Endothelial cell of umbilical vein (primary cell): ENCODE measurements around the gene TSPAN15. TPM values are rescaled to one million over a fixed set of nuclear protein-coding genes. Genes with fewer than 3 reads are reported as not detected.

ENCODE experiments used
- BruUV-seq: library from RNA; stranded (reverse); fragments of 400-500 nt; replicated peaks from 2 replicates; lab custom pipeline; 2021; lab: Mats Ljungman, UMichigan
- CTCF ChIA-PET: fragments of 300-600, 350-600 bp; sonication (Branson Sonifier 250); formaldehyde crosslinking; loops from one replicate; lab custom pipeline; 2021; ENCODE audit warnings: antibody characterized with exemption, inconsistent platforms; lab: Charles Lee
- POLR2A ChIA-PET: fragments of 300-600, 350-600 bp; sonication (Branson Sonifier 250); formaldehyde crosslinking; loops from one replicate; lab custom pipeline; 2021; ENCODE audit warnings: antibody characterized with exemption, inconsistent platforms; lab: Charles Lee
- DNase-seq: peaks from one replicate; pipeline ENCODE4 v3.0.0-alpha.2; 2011; ENCODE audit warnings: low read depth, low spot score
- FAIRE-seq: peaks from 2 replicates; lab custom pipeline; 2011; peaks lifted over from hg19 to GRCh38; lab: Jason Lieb, UNC
- H2AFZ ChIP-seq: 2 replicates; pipeline ENCODE4 v1.6.0; 2012; ENCODE audit warnings: low read depth, low read length, control low read depth, inconsistent platforms
- H3K27ac ChIP-seq: 2 replicates; pipeline ENCODE4 v1.5.1; 2011; ENCODE audit warnings: low read depth, mild to moderate bottlenecking, control low read depth, low read length, moderate library complexity; ENCODE audit not compliant: insufficient read depth
- H3K27me3 ChIP-seq, 2 experiments: 2 replicates each; pipeline versions ENCODE4 v1.6.0 to v1.6.1; 2011; ENCODE audit warnings: low read length in 2 of 2, mixed read lengths in 1 of 2; ENCODE audit not compliant: control insufficient read depth in 2 of 2, insufficient read depth in 2 of 2
- H3K36me3 ChIP-seq, 2 experiments: 2 replicates in 1 of 2; 3 replicates in 1 of 2; pipeline ENCODE4 v1.5.1; 2011; ENCODE audit warnings: low read length in 2 of 2, mild to moderate bottlenecking in 1 of 2, moderate library complexity in 1 of 2; ENCODE audit not compliant: control insufficient read depth in 2 of 2, insufficient read depth in 2 of 2; ENCODE audit errors: extremely low read depth in 1 of 2
- H3K4me1 ChIP-seq: 3 replicates; pipeline ENCODE4 v1.5.1; 2011; ENCODE audit warnings: mild to moderate bottlenecking, low read length; ENCODE audit not compliant: control insufficient read depth, insufficient read depth; ENCODE audit errors: extremely low read depth
- H3K4me2 ChIP-seq: 2 replicates; pipeline ENCODE4 v1.6.1; 2011; ENCODE audit warnings: low read length, control low read depth, mixed read lengths; ENCODE audit not compliant: insufficient read depth
- H3K4me3 ChIP-seq, 3 experiments: fragments of 200-600 bp in 1 of 3; sonication (generic), shearing (Covaris generic) in 1 of 3; replicated peaks in 1 of 3; 2 replicates each; pipeline ENCODE4 v1.5.1; 2011 to 2016; ENCODE audit warnings: control low read depth in 3 of 3, low read length in 3 of 3, mild to moderate bottlenecking in 2 of 3, inconsistent platforms in 1 of 3, low read depth in 1 of 3, moderate library complexity in 1 of 3; ENCODE audit not compliant: insufficient read depth in 1 of 3
- H3K79me2 ChIP-seq: 2 replicates; pipeline ENCODE4 v1.6.0; 2012; ENCODE audit warnings: low read length, inconsistent platforms; ENCODE audit not compliant: control insufficient read depth, insufficient read depth
- H3K9ac ChIP-seq: replicated peaks from 2 replicates; pipeline ENCODE3; 2011; ENCODE audit warnings: low read length, control low read depth; ENCODE audit not compliant: insufficient read depth; ENCODE audit errors: extremely low read depth
- H3K9me1 ChIP-seq: replicated peaks from 3 replicates; pipeline ENCODE4 v1.6.0; 2011; ENCODE audit warnings: mild to moderate bottlenecking, low read length; ENCODE audit not compliant: control insufficient read depth, insufficient read depth; ENCODE audit errors: extremely low read depth
- H3K9me3 ChIP-seq: replicated peaks from 2 replicates; pipeline ENCODE4 v1.5.1; 2012; ENCODE audit warnings: low read length, inconsistent platforms; ENCODE audit not compliant: control insufficient read depth, insufficient read depth
- H4K20me1 ChIP-seq: replicated peaks from 2 replicates; pipeline ENCODE3; 2011; ENCODE audit warnings: mild to moderate bottlenecking, low read length; ENCODE audit not compliant: control insufficient read depth, insufficient read depth; ENCODE audit errors: extremely low read depth
- CTCF ChIP-seq, 2 donors: IDR thresholded peaks; 1 replicate in 1 of 2; 2 replicates in 1 of 2; pipeline ENCODE4 v1.5.1; 2011; ENCODE audit warnings: low read length in 2 of 2, mild to moderate bottlenecking in 2 of 2, moderate library complexity in 2 of 2, control low read depth in 1 of 2, inconsistent platforms in 1 of 2, low read depth in 1 of 2; ENCODE audit not compliant: insufficient read depth in 1 of 2; ENCODE audit errors: extremely low read depth in 1 of 2
- EZH2 ChIP-seq: IDR thresholded peaks from 2 replicates; pipeline ENCODE4 v1.6.1; 2012; ENCODE audit warnings: borderline replicate concordance, low read depth, mild to moderate bottlenecking, moderate library complexity, low read length, inconsistent platforms; ENCODE audit not compliant: severe bottlenecking
- FOS ChIP-seq: IDR thresholded peaks from 2 replicates; pipeline ENCODE4 v1.6.1; 2011; ENCODE audit warnings: mild to moderate bottlenecking, low read length, moderate library complexity, borderline replicate concordance; ENCODE audit not compliant: insufficient read depth
- GATA2 ChIP-seq: IDR thresholded peaks from 2 replicates; pipeline ENCODE4 v1.7.0; 2011; ENCODE audit warnings: low read depth, mild to moderate bottlenecking, moderate library complexity, mixed read lengths, low read length; ENCODE audit not compliant: insufficient read length, insufficient read depth
- JUN ChIP-seq: IDR thresholded peaks from 2 replicates; pipeline ENCODE4 v1.6.1; 2011; ENCODE audit warnings: borderline replicate concordance, low read depth; ENCODE audit not compliant: insufficient read length, insufficient read depth
- MAX ChIP-seq: IDR thresholded peaks from 2 replicates; pipeline ENCODE4 v1.6.1; 2011; ENCODE audit not compliant: insufficient read depth, insufficient read length
- MYC ChIP-seq: IDR thresholded peaks from one replicate; pipeline ENCODE4 v1.6.1; 2011; ENCODE audit warnings: mild to moderate bottlenecking, low read depth, low read length
- POLR2A ChIP-seq: IDR thresholded peaks from 2 replicates; pipeline ENCODE4 v1.6.1; 2012; ENCODE audit warnings: low read depth, mild to moderate bottlenecking, control low read depth, low read length
- POLR2AphosphoS5 ChIP-seq: IDR thresholded peaks from 2 replicates; pipeline ENCODE4 v1.6.1; 2012; ENCODE audit warnings: low read depth, mild to moderate bottlenecking, control low read depth, low read length, moderate library complexity; ENCODE audit not compliant: insufficient read depth
- dilution Hi-C: fragments of 300-500 bp; cut with MboI; formaldehyde crosslinking; loops from one replicate; pipeline ENCODE4 v1.15.0; 2019; ENCODE audit warnings: low sequenced_read_pairs; ENCODE audit not compliant: extremely low pct_ligation_motif_present
- intact Hi-C: fragments of 100-400 bp; cut with micrococcal nuclease; formaldehyde crosslinking; loops from one replicate; pipeline ENCODE4 v1.10.0; 2022
- polyA plus RNA-seq, 4 experiments: library from polyadenylated mRNA; depleted of rRNA in 3 of 4; stranded (reverse) in 3 of 4; unstranded in 1 of 4; fragments of >200 nt; gene quantifications; 2 replicates each; pipeline versions ENCODE4 v1.2.1 to v1.2.3, GENCODE V29; 2011 to 2012; ENCODE audit warnings: missing spikeins in 1 of 4
- total RNA-seq: library from RNA; stranded (reverse); gene quantifications from 2 replicates; pipeline ENCODE4 v1.2.3, GENCODE V29; 2021

TSPAN15 gene
- total and polyA plus RNA-seq, 2 donors (not counting 3 experiments of a cell fraction or from before 2014, with no cell fraction given), result 78.4 to 189 TPM

- intact Hi-C loops, result no loop called here
- BruUV-seq, result no TSS peak
- Histone ChIP-seq H3K4me3 (no peak overlapping the region), H3K27me3 (no peaks in the 10 kb centered on the region), H3K9me3 (no peaks in the 10 kb centered on the region), H3K4me1 (peaks cover 3% of the 10 kb centered on the region), H3K27ac (no peak overlapping the region), H3K9ac (no peak overlapping the region), H3K4me2 (no peak overlapping the region), H4K20me1 (no peaks in the 10 kb centered on the region), H3K79me2 (no peaks in the 10 kb centered on the region), H2AFZ (no peak overlapping the region), H3K9me1 (no peaks in the 10 kb centered on the region), H3K36me3 (peaks cover 6 to 14% of the 10 kb centered on the region in 2 experiments)
- FAIRE-seq (no peak), DNase-seq (no peak)
- dilution Hi-C loops, result no loop called here
- TF ChIP-seq FOS, result no peak
- TF ChIP-seq MYC, result no peak
- no peak for TF ChIP-seq JUN
- TF ChIP-seq POLR2AphosphoS5, result no peak
- no peak for TF ChIP-seq MAX
- no peak for TF ChIP-seq EZH2
- TF ChIP-seq GATA2, result no peak
- TF ChIP-seq CTCF (IDR thresholded peaks at IDR 0.05; ENCODE audit: extremely low read depth in 1 of 2, insufficient read depth in 1 of 2, low read depth in 1 of 2, low read length in 2 of 2), result no peak
- TF ChIP-seq POLR2A, result no peak
- POLR2A ChIA-PET, result no interaction called here
- CTCF ChIA-PET, result interaction anchor here (0.6 to 4.1 kb wide), 7 partner anchors 10 to 422 kb away, joined by 3 to 21 read pairs (median 3); no protein-coding TSS in a partner anchor
Measured at GRCh38 chr10:69403066-69403465, 48.2 kb upstream of the TSPAN15 start.
